SKM-1 (cell line): ENCODE measurements around the gene TBC1D21.

Experiments
- DNase-seq: peaks from one replicate; lab custom pipeline; 2025; ENCODE audit not compliant: unreplicated experiment; lab: John Stamatoyannopoulos, UW

The TBC1D21 gene, protein sequence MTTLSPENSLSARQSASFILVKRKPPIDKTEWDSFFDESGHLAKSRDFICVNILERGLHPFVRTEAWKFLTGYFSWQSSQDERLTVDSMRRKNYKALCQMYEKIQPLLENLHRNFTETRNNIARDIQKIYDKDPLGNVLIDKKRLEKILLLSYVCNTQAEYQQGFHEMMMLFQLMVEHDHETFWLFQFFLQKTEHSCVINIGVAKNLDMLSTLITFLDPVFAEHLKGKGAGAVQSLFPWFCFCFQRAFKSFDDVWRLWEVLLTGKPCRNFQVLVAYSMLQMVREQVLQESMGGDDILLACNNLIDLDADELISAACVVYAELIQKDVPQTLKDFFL

DNA sequence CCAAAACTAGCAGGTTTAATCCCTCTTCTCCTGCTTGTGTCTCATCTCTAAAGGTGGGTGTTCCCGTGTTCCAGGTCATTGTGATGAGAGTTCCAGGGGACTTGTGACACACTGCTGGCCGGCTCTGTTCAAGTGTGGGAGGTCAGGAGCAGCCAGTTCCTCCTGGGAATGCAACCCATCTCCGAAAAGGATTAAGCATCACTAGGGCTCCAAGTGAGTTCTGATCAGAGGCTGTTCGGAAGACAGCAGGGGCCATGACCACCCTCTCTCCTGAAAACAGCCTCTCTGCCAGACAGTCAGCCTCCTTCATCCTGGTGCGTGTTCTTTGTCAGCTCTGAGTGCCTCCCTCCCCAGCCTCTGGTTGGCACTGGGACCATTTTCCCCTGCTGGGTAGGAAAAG is at the start of gene TBC1D21:
Gene TBC1D21, plus strand, starts transcription at position 109 of the 400 bp plus-strand sequence. Its CDS starts 146 bp downstream, at position 255.
- DNase-seq = no peak

DNA sequence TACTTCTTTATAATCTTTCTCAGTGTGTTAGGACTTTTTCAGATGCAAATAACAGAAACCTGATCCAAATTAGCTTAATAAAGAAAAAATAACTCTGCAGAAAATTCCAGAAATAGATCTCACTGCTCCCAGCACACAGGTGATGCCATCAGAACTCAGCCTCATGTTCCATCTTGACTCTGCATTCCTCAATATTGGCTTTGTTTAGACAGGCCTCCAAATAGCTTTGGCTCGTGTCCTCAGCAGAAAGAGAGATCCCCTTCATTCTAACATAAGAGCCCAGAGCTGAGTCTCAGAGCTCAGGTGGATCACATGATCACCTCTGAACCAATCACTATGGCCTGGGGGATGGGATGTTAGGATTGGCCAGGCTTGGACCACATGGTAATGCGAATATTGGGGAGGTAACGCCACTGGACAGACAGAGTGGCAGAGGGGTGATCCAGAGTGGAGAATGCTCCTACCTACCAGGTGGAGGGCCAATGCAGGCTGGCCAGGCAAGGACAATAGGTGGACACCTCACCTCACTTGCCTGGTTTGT is 46.6 kb upstream of the TBC1D21 start:
- no peak for DNase-seq

DNA sequence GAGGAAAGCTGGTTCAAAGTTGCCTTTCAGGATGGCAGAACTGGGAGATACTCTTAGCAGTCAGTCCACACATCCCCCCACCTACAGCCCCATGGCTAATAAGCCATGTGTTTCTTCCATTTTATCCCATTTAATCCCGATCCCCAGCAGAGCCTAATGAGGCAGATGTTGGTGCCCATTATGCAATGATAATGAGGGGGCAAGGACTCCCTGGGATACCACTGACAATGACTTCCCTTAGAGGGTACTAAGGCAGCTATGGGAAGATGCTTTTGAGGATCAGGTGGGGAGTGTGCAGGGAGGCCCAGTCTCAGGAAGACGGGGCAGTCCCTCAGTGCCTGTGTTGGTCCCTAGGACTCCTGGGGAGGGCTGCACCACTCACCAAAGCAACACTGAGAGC is 43.8 kb upstream of the TBC1D21 start:
- no peak for DNase-seq

DNA sequence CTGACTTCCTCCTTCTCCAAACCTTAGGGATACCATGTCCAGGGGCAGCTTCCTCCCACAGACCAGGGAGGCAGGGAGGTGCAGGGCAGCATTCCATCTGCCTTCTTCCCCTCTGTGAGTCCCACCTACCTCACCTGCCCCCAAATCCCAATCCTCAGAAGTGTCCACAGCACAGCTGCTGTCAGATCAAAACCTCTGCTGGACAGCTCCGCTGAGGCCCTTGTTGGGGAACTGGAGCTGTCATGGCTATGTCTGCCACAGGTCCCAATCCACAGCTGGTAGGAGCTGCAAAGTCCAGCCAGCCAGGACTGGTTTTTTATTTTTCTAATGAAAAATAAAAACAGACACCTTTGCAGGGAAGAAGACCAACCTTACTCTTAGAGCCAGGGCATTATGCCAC is 40.7 kb upstream of the TBC1D21 start:
- no peak for DNase-seq

DNA sequence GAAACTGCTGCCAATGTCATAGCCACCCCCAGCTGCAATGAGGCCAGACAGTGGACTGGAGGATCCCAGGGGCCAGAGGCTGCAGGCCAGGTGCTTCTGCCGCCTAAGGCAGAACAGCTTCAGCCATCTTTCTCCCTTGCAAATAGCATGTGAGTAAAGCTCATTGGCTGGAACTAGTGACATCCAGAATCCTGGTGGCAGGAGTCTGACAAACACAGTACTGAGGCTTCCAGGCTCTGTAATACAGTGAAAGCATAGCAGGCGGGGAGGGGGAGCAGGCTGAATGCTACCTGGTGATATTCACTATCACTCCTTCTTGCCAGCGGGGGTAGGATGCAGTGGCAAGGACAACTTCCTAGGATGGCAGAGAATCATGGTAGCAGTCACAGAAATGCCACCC is 36.5 kb upstream of the TBC1D21 start:
- no peak for DNase-seq

DNA sequence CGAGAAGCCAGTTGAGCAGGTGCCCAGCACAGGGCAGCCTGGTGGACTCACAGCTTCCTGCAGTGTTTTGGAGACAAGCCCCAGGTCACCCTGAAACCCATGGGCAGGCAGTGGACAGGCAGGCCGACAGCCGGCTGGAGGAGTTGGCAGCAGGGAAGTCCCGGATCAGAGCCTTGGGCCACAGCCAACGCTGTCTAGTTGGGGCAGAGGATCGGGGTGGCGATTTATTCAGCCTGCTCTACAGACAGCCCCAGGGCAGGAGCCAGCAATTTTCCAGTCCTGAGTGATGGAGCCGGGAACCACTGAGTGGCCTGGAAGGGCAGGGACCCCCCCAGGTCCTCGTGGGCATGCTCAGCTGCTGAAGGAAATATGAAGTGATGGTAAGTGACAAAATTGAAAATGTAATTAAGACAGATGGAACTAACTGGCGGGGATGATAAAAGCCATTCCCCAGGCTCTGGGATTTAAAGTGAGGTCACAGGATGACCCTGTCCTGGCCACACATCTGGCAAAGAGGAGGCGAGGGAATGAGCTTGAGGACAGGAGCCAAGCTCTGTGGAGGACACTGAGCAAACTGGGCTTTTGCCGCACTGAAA is 34.4 kb upstream of the TBC1D21 start:
- DNase-seq = no peak

DNA sequence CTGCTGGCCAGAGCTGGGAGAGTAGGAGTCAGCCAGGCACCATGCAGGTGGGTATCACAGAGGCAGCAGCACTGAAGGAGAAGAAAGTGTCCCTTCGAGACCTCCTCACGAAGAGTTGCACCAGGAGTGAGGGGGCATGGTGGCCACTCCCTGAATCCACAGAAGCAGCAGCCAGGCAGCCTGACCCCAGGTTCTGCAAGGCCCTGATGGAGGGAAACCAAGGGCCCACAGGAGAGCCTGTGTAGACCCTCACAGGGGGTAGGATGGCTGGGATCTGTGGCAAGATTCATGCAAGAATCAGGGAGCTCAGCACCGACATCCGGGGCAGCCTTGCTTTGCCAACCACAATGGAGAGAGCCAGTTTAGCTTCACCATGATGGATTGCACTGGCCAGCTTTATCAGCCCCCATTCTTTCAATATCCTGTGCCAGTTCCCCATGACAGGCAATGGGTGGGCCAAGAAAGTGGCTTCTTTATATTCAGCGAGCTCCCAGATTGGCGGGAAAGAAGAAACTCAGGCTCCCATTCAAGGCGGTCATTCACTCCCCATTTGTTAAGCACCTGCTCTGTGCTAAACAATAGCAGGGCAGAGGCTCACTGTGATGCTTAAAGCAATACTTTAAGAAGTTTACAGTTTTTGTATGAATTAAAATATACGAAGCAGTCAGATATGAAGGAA is 33.5 kb upstream of the TBC1D21 start:
- DNase-seq = no peak

DNA sequence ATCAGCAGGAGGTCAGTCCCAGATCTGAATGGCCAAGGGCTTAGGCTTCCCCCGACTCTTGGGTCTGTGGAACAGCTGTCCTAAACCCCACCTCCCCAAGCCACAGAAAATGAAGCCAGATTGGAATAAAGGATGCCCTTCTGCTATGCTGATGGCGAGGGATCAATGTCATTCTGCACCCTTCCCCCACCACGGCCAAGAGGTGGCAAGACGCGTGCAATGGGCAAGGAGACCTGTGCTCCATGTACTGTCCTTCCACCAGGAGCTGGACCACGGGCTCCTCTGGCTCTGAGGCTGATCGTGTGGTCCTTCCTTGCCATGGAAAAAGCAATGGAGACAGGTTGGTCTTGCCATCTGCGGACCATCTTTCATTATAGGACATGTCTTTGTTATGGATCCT is 32.6 kb upstream of the TBC1D21 start:
- DNase-seq = no peak

DNA sequence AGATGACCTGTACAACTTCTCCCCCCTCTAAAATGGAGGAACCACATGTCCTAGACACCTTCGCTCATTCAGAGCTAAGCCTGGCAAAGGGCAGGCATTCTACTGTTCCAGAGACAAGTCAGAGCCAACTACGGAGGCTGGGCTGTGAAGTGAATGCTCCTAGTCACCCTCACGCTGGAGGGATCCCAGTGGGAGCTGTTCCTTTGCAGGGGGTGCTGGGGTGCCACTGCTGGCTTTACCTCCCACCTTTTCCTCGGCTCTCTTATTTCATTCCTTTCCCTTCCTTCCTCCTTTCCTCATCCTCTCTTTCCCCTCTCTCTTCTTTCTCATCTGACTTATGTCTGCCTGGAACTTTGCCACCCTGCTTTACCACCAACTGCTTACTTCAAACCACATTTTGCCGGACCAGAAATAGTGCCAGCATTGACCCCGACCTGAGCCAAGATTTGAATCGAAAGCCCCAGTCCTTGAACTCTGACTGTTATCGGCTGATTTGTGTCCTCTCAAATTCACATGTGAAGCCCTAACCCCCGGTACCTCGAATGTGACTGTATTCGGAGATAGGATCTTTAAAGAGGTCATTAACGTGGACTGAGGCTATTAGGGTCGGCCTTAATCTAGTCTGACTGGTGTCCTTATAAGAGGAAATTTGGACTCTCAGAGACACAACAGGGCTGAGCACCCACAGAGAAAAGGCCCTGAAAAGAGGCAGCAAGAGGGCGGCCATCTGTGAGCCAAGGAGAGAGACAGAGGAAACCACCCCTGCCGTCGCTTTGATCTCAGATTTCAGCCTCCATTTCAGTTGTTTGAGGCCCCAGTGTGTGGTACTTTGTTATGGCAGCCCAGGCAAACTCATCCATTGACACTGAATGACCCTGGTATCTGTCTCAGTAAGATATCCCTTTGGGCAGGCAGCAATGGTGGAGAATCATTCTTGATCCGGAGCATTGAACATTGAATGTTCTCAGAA is 31.3 kb upstream of the TBC1D21 start:
- DNase-seq = no peak

DNA sequence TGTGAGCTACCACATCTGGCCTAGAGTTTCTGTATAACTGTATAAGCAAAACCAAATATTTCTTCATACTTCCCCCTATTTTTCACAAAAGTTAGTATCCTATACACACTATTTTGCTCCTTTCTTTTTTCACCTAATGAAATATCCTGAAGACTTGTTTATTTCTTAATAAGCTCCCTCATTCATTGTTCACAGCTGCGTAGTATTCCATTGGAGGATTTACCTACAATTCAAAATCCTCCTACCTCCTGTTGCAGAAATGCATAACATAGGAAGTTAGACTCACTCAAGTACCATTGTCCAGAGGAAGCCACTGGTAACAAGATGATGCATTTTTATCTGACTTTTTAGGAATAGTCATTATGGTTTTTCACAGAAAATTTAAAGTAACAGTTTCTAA is 29.6 kb upstream of the TBC1D21 start:
- no peak for DNase-seq

DNA sequence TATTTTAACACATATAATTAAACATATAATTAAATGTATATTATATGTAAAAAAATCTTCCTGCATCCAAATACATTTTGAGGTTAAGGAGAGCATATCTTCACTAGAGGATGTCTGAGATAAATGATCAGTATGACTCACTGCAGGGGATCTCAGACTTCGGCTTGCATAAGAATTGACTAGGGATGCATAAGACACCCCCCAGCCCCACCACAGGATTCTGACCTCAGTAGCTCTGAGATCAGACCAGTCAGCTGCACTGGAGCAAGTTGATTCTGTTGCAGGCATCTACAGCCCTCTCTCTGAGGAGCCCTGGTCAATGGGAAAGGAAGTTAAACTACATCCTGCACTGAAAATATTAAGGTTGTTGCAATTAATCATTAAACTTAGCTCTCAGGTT is 29.0 kb upstream of the TBC1D21 start:
- DNase-seq = no peak

DNA sequence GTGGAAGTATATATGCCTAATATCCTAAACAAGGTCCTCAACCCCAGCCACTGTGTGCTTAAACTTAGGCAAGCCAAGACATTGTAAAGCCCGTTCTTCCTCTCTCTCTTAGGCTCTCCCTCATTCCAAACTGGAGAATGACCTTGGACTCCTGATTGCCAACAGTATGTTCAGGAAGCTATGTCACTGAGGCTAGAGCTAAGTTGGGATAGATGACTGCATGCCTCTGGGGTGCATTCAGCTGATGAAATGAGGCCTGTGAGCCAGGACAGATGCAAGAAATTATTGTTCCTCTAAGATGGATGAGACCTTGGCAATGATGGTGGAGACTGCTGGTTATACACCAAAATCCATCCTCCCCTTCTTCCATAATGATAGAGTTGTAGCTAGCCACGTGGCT is 27.9 kb upstream of the TBC1D21 start:
- no peak for DNase-seq

DNA sequence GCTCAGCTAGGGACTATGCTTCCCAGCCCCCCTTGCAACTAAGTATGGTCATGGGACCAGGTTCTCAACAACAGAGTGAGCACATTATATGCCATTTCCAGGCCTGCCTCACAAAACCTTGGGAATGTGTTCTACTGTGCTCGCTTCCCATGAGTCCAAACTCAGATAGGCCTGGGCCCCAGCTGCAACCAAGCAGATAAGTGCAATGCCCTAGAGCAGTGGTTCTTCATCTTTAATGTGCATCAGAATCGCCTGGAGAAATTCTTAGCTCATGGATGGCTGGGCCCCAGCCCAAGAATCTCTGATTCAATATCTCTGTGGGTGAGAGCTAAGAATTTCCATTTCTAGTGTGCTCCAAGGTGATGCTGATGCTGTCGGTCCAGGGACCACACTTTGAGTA is 27.5 kb upstream of the TBC1D21 start:
- DNase-seq = no peak

DNA sequence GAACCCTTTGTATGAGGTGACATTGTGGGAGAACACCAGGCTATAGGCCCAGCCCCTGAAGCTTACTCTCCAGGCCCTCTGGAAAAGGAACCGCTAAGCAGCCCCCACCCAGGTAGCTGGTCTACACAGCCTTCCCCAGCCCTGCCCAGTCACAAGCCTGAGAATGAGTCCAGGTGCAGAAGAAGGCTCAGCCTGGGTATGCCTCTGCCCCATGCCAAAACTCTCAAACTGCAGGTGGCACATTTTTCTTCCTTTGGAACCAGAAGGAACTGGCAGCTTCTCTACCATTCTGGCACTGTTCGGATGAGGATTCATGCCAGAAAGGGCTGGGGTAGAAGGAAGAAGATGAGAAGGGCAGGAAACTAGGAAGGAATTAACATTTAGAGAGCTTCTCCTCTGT is 23.7 kb upstream of the TBC1D21 start:
- no peak for DNase-seq

DNA sequence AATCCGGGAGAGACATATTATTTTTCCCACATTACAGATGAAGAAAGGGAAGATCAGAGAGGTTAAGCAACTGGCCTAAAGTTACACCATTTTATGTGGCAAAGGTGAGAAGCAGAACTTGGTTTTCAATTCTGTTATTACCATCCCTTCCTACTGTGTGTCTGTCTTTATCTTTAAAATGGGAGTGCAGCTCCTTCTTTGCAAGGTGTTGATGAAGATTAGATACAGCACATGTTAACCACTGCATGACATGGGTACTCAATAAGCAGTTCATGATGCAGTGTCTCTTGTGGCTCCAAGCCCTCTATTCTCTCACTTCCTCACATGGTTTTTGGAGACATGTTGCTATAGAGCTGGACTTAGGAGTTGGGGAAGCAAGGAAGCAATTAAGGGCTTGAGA is 23.1 kb upstream of the TBC1D21 start:
- DNase-seq = no peak

DNA sequence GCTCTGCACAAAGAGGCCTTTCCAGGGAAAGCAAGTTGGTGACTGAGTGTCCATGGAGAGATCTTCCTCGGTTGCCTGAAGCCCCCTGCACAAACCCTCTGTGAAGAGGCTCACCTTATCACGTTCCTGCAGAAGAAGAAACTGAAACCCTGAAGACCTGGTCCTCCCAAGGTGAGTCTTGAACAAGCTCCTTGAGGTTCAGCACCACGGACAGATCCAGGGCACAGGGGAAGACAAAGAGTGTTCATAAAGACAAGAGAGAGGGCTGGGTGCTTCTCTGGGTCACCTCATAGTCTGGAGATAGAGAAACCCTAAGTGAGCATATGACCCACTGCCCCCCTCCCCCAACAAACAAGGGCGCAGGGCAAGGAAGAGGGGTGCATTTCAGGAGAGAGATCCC is 21.7 kb upstream of the TBC1D21 start:
- DNase-seq = no peak

DNA sequence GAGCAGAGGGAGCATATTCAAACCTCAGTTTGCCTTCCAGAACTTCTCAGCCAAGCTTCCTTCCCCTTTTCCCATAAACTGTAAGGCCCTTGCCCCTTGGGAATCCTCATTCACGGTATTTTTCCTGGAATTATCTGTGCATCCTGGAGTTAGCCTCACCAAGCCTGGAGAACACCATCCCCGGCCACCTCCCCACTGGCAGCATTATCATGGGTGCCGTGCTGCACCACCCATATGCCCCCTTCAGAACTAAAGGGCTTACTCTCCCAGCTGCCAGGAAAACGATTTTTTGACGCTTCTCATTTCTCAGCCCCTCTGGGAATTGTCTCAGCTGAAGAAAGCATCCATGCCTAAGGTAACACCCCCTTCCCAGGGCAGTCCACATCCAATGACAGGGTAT is 20.9 kb upstream of the TBC1D21 start:
- no peak for DNase-seq

DNA sequence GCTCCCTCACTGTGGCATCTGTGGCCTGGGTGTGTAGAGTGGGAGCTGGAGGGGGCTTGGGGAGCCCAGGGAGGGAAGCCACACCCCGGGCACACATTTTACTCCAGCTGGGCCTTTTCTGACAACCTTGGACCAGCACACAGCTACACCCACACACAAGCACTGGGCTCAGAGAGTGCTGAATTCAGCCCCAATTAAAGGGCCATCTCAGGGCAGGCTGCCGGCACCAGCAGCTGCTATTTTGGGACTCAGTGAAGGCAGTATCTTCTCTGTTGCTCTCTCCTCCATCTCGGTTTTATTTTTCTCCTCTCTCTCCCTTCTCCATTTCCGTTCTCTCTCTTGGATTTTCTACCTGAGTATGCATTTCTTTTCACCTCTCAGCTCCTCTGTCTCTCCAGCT is 19.1 kb upstream of the TBC1D21 start:
- DNase-seq = no peak

DNA sequence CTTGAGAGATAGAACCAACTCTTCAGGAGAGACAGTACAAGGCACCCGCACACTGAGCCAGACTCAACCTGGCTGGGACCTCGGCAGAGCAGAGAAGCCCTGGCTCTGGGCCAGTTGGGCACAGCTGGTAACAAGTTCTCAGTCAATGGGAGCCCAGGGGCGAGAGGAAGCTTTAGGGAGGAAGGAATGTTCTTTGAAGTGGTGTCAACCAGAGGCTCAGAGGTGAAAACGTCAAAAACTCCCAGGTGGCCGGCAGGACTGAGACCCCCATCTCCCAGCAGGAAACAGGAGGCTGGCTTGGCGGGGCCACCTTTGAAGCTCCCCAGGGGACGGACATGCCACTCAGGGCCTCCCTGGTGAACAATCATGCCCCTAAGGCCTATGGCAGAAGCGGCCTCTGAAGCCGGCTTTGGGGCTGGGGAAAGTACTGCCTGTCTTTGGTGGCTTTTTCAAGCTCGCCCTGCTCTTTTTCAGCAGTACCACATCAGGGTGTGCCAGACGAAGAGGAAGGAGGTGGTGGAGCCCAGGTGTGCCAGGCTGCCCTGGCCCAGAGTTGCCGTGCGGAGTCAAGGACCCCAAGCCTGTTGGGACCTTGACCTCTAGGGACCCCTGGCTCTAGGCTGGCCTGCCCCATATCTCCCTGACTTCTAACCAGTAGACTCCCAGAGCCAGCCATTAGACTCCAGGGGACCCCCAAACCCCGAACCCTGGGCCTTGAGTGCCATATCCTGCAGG is 16.7 kb upstream of the TBC1D21 start:
- DNase-seq = no peak

DNA sequence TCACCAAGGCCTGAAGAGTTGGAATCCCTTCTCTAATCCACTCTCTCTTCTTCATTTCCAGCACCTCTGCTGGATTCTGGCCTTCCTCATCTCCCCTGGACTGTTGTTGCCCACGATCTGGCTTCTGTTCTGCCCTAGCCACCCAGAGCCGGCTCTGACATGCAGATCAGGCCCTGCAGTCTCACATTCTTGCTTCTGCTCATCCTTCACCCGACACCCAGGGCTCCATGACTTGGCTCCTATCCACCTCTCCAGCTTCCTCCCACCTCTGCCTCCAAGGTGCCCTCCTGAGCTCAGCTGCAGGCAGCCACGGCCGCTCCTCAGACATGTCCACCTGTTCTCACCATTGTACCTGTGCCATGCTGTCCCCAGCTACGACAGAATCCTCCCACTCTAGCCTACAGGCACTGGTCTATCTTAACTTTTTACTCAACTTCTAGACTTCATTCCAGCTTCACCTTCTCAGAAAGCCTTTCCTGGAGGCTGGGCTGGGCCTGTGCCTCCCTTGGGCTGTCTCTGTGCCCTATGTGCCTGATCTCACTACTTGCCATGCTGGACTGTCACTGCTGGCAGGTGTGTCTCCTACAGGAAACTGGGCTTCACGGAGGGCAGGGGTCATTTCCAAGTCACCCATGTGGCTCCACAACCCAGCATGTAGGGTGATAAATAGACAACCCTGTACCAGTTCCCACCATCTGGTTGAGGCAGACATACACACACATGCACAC is 16.0 kb upstream of the TBC1D21 start:
- no peak for DNase-seq
